Testis (tissue), 3 donors: ENCODE results near the gene KLHDC8A. TPM values are rescaled to one million over a fixed set of nuclear protein-coding genes. Genes with fewer than 3 reads are reported as not detected.
A peak's percentile ranks its signal among the peaks of the same experiment; 100 is the strongest.

Experiments
- DNase-seq: peaks from one replicate; pipeline ENCODE4 v3.0.0-alpha.2; 2019
- H3K27ac ChIP-seq, 2 donors: fragments of 200-600 bp; sonication (generic); one replicate each; pipeline ENCODE4 v1.5.1; 2019
- H3K27me3 ChIP-seq: fragments of 200-600 bp; sonication (generic); one replicate; pipeline ENCODE4 v1.5.1; 2019
- H3K36me3 ChIP-seq: fragments of 200-600 bp; sonication (generic); one replicate; pipeline ENCODE4 v1.5.1; 2017; ENCODE audit warnings: low read depth; ENCODE audit errors: missing control alignments
- H3K4me1 ChIP-seq: fragments of 200-600 bp; sonication (generic); one replicate; pipeline ENCODE4 v1.5.1; 2019
- H3K4me3 ChIP-seq, 2 donors: fragments of 200-600 bp; sonication (generic); one replicate each; pipeline ENCODE4 v1.5.1; 2017 to 2019
- H3K9me3 ChIP-seq: fragments of 200-600 bp; sonication (generic); one replicate; pipeline ENCODE4 v1.5.1; 2017
- POLR2A ChIP-seq: fragments of 450-650 bp; IDR thresholded peaks from one replicate; pipeline ENCODE4 v1.6.1; 2017; ENCODE audit warnings: antibody characterized with exemption, mild to moderate bottlenecking, moderate library complexity
- WGBS, 2 donors: methylation state at CpG; one replicate each; pipeline ENCODE4 v1.1.5; 2018; 5-methylcytosine and 5-hydroxymethylcytosine counted together
- intact Hi-C: fragments of 100-400 bp; cut with DNase I; formaldehyde crosslinking; loops from one replicate; pipeline ENCODE4 v1.15.1; 2023; ENCODE audit warnings: low total_unique reads
- polyA plus RNA-seq: library from polyadenylated mRNA; stranded (reverse); fragments of 350-450 nt; fragmentation: Illumina TruSeq; extraction: RNeasy Lipid Tissue Mini Kit (QIAGEN cat#74804); gene quantifications from one replicate; pipeline ENCODE4 v1.2.3, GENCODE V29; 2014; ENCODE audit warnings: low read depth, low replicate concordance; ENCODE audit not compliant: insufficient read depth
- total RNA-seq, 2 donors: library from RNA; depleted of rRNA; stranded (reverse); fragments of >200 nt; gene quantifications; one replicate each; pipeline ENCODE4 v1.2.3, GENCODE V29; 2016
- TF ChIP-seq, protein P1 (sequence below), 3 experiments: fragments of 450-650 bp in 2 of 3; fragments of 200-600 bp in 1 of 3; sonication (generic) in 1 of 3; IDR thresholded peaks; one replicate each; pipeline ENCODE4 v1.5.1; 2016 to 2019; ENCODE audit warnings: antibody characterized with exemption in 3 of 3, mild to moderate bottlenecking in 2 of 3, moderate library complexity in 1 of 3

Gene KLHDC8A
- total and polyA plus RNA-seq, 3 donors from 2014 or later: 10.5 to 12.9 (median 11.7) TPM

GRCh38 chr1:205346956-205347574, 9.7 kb downstream of the KLHDC8A start:
- peaks cover 18% of the 10 kb centered on the region for H3K4me1 ChIP-seq
- intact Hi-C loops: no loop called here
- no peak overlapping the region for H3K4me3 ChIP-seq
- DNase-seq: no peak
- H3K9me3 ChIP-seq: no peaks in the 10 kb centered on the region
- WGBS, 2 donors: 87 to 91% methylated on average over 10 of the region's 10 CpGs
- H3K27me3 ChIP-seq: no peaks in the 10 kb centered on the region
- TF ChIP-seq POLR2A: no peak
- TF ChIP-seq, protein P1, sequence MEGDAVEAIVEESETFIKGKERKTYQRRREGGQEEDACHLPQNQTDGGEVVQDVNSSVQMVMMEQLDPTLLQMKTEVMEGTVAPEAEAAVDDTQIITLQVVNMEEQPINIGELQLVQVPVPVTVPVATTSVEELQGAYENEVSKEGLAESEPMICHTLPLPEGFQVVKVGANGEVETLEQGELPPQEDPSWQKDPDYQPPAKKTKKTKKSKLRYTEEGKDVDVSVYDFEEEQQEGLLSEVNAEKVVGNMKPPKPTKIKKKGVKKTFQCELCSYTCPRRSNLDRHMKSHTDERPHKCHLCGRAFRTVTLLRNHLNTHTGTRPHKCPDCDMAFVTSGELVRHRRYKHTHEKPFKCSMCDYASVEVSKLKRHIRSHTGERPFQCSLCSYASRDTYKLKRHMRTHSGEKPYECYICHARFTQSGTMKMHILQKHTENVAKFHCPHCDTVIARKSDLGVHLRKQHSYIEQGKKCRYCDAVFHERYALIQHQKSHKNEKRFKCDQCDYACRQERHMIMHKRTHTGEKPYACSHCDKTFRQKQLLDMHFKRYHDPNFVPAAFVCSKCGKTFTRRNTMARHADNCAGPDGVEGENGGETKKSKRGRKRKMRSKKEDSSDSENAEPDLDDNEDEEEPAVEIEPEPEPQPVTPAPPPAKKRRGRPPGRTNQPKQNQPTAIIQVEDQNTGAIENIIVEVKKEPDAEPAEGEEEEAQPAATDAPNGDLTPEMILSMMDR (IDR thresholded peaks at IDR 0.05): no peak
- H3K36me3 ChIP-seq: no peaks in the 10 kb centered on the region
- H3K27ac ChIP-seq: no peak overlapping the region

- H3K36me3 ChIP-seq: no peaks in the 10 kb centered on the region
- H3K4me1 ChIP-seq: peaks cover 17% of the 10 kb centered on the region
- intact Hi-C loops: no loop called here
- no peak overlapping the region for H3K4me3 ChIP-seq
- TF ChIP-seq, protein P1 (IDR thresholded peaks at IDR 0.05): no peak
- no peak for TF ChIP-seq POLR2A
- 86 to 91% methylated on average over 11 of the region's 11 CpGs for WGBS, 2 donors
- H3K9me3 ChIP-seq: no peaks in the 10 kb centered on the region
- DNase-seq: no peak
- no peaks in the 10 kb centered on the region for H3K27me3 ChIP-seq
- H3K27ac ChIP-seq: no peak overlapping the region
Measured at GRCh38 chr1:205345761-205346160, 11.0 kb downstream of the KLHDC8A start.

GRCh38 chr1:205344066-205344928, 12.4 kb downstream of the KLHDC8A start:
- Histone ChIP-seq H3K4me3 (peak overlapping the region; percentile 36 to 63), H3K4me1 (peaks cover 17% of the 10 kb centered on the region), H3K27me3 (no peaks in the 10 kb centered on the region), H3K9me3 (no peaks in the 10 kb centered on the region), H3K27ac (peak overlapping the region in 1 of 2 donors; percentile 25), H3K36me3 (no peaks in the 10 kb centered on the region)
- DNase-seq: peak; percentile 50
- TF ChIP-seq, protein P1 (IDR thresholded peaks at IDR 0.05): no peak
- no peak for TF ChIP-seq POLR2A
- 8 to 16% methylated on average over 23 to 37 of the region's 59 CpGs for WGBS, 2 donors
- intact Hi-C loops: no loop called here

GRCh38 chr1:205343431-205344065, 13.2 kb downstream of the KLHDC8A start:
- H3K27me3 ChIP-seq: no peaks in the 10 kb centered on the region
- H3K27ac ChIP-seq: peak overlapping the region in 1 of 2 donors; percentile 25
- 4 to 24% methylated on average over 8 to 40 of the region's 63 CpGs for WGBS, 2 donors
- H3K4me1 ChIP-seq: peaks cover 17% of the 10 kb centered on the region
- no peaks in the 10 kb centered on the region for H3K36me3 ChIP-seq
- intact Hi-C loops: no loop called here
- peak; percentile 62 for DNase-seq
- peak overlapping the region; percentile 36 to 63 for H3K4me3 ChIP-seq
- H3K9me3 ChIP-seq: no peaks in the 10 kb centered on the region
- TF ChIP-seq, protein P1 (IDR thresholded peaks at IDR 0.05): no peak
- TF ChIP-seq POLR2A: no peak
